BLaER1 treated with 17β-estradiol and CSF1 and Interleukin-3, amounts not matched to agents 10 nM and 100 nM (cell line): ENCODE data around the gene NAALADL2.

Experiments used
- H3K27ac ChIP-seq, 11 experiments: shearing (Covaris generic); formaldehyde crosslinking; 2 replicates each; pipeline ENCODE4 v1.8.1; 2022
- H3K27me3 ChIP-seq, 11 experiments: shearing (Covaris generic); formaldehyde crosslinking; 2 replicates each; pipeline ENCODE4 v1.8.1; 2022
- H3K36me3 ChIP-seq, 11 experiments: shearing (Covaris generic); formaldehyde crosslinking; 2 replicates each; pipeline ENCODE4 v1.8.1; 2022
- H3K4me1 ChIP-seq, 10 experiments: shearing (Covaris generic); formaldehyde crosslinking; 2 replicates each; pipeline ENCODE4 v1.8.1; 2022
- H3K4me2 ChIP-seq, 11 experiments: shearing (Covaris generic); formaldehyde crosslinking; 2 replicates each; pipeline ENCODE4 v1.8.1; 2022
- H3K4me3 ChIP-seq, 10 experiments: shearing (Covaris generic); formaldehyde crosslinking; 2 replicates each; pipeline ENCODE4 v1.8.1; 2022
- H3K9ac ChIP-seq, 11 experiments: shearing (Covaris generic); formaldehyde crosslinking; 2 replicates each; pipeline ENCODE4 v1.8.1; 2022
- H3K9me3 ChIP-seq, 11 experiments: shearing (Covaris generic); formaldehyde crosslinking; replicated peaks in 1 of 11; 2 replicates each; pipeline ENCODE4 v1.8.1; 2022
- H4K20me1 ChIP-seq, 11 experiments: shearing (Covaris generic); formaldehyde crosslinking; 2 replicates each; pipeline ENCODE4 v1.8.1; 2022
- Cebpa-rat ChIP-seq, 11 experiments: shearing (Covaris generic); IDR thresholded peaks; 2 replicates each; pipeline ENCODE4 v1.8.1; 2022

NAALADL2 gene

DNA sequence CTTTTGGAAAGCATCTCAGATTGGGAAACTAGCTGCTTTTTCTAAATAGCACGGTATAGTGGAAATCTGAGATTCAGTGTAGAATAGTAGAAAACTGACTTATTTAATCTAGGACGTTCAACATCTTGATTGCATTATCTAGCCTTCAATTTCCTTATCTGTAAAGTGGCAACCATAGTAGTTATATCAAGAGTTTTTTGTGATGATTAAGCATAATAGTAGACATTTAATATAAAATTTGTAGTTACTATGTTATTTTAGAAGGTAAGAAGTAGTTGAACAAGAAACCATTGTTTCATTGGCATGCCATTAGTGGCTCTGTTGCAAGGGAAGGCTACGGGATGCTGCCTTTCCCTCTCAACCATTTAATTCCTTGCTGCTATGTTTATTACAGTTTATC lies 367.3 kb downstream of the NAALADL2 start:
- Histone ChIP-seq H3K9me3 (0 out of 22 replicates have a peak, but pooled peaks cover 0 to 6% (median 0%) of the 10 kb centered on the region in 11 experiments), H3K27me3 (no peaks in the 10 kb centered on the region), H3K36me3 (no peaks in the 10 kb centered on the region), H3K4me2 (no peak overlapping the region), H3K9ac (no peak overlapping the region), H3K27ac (no peak overlapping the region), H3K4me1 (no peaks in the 10 kb centered on the region), H3K4me3 (no peak overlapping the region), H4K20me1 (no peaks in the 10 kb centered on the region; a peak in 1 of 22 replicates)
- TF ChIP-seq Cebpa-rat (IDR thresholded peaks at IDR 0.05): no peak

DNA sequence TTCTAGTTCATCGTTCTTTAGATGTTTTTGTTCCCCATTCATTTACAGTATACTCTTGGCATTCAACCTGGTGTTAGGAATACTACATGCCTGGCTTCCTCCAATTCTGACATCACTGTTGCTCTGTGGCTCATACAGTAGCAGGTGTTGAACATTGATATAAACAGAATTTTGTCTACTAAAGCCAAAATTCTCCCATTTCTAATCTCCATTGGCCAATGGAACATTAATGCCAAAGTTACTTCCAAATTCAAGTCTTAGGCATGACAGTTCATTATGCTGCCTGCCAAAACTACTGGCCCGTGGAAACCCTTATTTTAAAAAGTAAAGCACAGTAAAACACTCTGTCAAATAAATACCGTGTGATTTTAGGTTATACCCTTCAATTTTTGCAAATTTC lies 368.0 kb downstream of the NAALADL2 start:
- Histone ChIP-seq H3K27ac (no peak overlapping the region), H3K4me2 (no peak overlapping the region), H3K36me3 (no peaks in the 10 kb centered on the region), H3K4me3 (no peak overlapping the region), H3K4me1 (no peaks in the 10 kb centered on the region), H3K27me3 (no peaks in the 10 kb centered on the region), H3K9me3 (0 out of 22 replicates have a peak, but pooled peaks cover 0 to 6% (median 0%) of the 10 kb centered on the region in 11 experiments), H3K9ac (no peak overlapping the region), H4K20me1 (no peaks in the 10 kb centered on the region; a peak in 1 of 22 replicates)
- no peak for TF ChIP-seq Cebpa-rat (IDR thresholded peaks at IDR 0.05)

DNA sequence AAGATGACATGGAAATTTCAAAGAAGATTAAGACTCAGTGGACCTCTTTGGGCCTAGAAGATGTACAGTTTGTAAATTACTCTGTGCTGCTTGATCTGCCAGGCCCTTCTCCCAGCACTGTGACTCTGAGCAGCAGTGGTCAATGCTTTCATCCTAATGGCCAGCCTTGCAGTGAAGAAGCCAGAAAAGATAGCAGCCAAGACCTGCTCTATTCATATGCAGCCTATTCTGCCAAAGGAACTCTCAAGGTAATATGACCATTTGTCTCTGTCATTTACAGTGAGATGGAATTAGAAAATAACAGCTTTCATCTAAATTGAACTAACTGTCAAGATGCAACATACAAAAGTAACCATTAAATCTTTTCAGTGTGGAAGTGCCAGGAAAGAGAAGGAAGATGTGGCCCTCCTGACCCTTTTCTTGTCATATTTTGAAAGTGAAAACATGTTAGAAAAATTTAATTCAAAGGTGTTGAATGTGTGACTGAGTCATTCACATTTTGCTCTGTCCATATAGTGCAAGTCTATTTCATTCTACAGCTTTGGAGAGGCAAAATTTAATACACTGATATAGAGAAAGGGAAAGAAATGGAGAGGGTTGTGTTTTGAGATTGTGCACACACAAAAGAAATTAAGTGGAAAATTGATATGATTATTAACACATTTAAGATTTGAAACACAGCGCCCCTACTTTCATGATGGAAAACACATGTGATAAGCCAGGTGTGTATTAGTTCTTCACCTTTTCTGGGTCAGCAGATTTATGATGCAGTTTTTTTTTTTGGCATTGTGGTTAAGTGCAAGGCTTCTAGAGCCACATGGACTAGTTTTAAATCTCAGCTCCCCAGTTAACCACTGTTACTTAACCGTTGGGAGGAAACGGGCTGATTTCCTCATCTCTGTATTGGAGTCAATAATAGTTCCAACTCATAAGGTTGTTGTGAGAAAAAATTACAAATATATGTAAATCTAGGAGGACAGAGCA lies 375.1 kb downstream of the NAALADL2 start:
- H3K9ac ChIP-seq: no peak overlapping the region
- no peak overlapping the region for H3K4me2 ChIP-seq
- no peaks in the 10 kb centered on the region for H3K9me3 ChIP-seq
- no peaks in the 10 kb centered on the region for H3K4me1 ChIP-seq
- H4K20me1 ChIP-seq: no peaks in the 10 kb centered on the region; a peak in 1 of 22 replicates
- H3K27ac ChIP-seq: no peak overlapping the region
- H3K36me3 ChIP-seq: 0 out of 22 replicates have a peak, but pooled peaks cover 0 to 5% (median 0%) of the 10 kb centered on the region in 11 experiments
- no peak overlapping the region for H3K4me3 ChIP-seq
- TF ChIP-seq Cebpa-rat (IDR thresholded peaks at IDR 0.05): no peak
- no peaks in the 10 kb centered on the region for H3K27me3 ChIP-seq

DNA sequence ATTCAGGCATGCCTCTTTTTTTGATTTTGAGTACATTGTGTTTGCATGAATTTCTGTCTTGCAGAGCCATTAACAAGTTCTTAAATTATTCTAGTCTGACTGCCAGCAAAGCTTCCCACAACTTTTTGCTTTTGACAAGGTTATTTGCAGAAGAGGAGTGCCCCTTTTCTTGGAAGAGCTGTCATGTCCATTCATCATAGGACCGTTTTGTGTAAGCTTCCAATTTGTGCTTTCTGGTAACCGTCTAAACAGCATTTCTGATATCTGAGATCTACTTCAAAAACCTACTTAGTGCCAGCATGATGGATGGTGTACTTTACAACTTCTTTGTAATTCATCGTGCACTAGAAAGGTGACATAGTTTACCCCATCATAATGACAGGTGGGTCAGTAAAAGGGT lies 379.7 kb downstream of the NAALADL2 start:
- no peak overlapping the region for H3K9ac ChIP-seq
- H3K36me3 ChIP-seq: 0 out of 22 replicates have a peak, but pooled peaks cover 0 to 5% (median 0%) of the 10 kb centered on the region in 11 experiments
- H3K27ac ChIP-seq: no peak overlapping the region
- no peak overlapping the region for H3K4me3 ChIP-seq
- no peaks in the 10 kb centered on the region for H3K4me1 ChIP-seq
- H3K9me3 ChIP-seq: no peaks in the 10 kb centered on the region
- H3K27me3 ChIP-seq: no peaks in the 10 kb centered on the region
- no peak overlapping the region for H3K4me2 ChIP-seq
- H4K20me1 ChIP-seq: no peaks in the 10 kb centered on the region
- no peak for TF ChIP-seq Cebpa-rat (IDR thresholded peaks at IDR 0.05)

DNA sequence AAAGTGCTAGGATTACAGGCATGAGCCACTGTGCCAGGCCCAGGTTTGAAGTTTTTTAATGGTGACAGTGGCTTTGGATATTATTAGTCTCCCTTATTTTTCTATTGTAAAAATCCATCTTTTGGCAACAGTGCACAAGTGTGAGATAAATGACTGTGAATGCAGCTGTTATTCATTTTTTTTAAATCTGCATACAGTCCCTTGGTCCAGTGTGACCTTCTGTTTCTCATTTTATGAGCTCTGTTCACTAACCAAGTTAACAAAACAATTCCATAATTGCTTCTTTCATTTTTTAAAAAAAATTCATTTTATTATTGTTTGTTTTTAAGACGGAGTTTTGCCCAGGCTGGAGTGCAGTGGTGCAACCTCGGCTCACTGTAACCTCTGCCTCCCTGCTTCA lies 381.8 kb downstream of the NAALADL2 start:
- Histone ChIP-seq H3K27me3 (no peaks in the 10 kb centered on the region), H3K27ac (no peak overlapping the region), H3K36me3 (0 out of 22 replicates have a peak, but pooled peaks cover 0 to 2% (median 0%) of the 10 kb centered on the region in 11 experiments), H3K9ac (no peak overlapping the region), H3K4me3 (no peak overlapping the region), H4K20me1 (no peaks in the 10 kb centered on the region), H3K4me1 (no peaks in the 10 kb centered on the region), H3K4me2 (no peak overlapping the region), H3K9me3 (no peaks in the 10 kb centered on the region)
- TF ChIP-seq Cebpa-rat (IDR thresholded peaks at IDR 0.05): no peak

DNA sequence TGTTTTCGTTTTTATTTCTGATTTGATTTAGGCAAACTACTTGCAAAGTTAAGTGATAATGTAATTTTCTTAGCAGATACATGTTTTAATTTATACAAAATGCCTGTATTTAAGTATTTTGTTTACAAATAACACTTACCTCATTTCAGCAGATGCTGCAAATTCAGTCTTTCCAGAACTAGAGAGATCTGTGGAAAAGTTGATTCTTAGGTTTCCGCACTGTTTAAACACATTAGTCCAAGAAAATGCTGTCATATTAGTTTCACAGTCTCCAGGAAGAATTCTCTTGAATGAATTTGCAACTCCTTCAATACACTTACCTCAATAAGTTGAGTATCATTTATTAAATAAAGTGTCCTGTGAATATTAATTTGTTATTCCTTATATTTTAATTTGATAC lies 383.1 kb downstream of the NAALADL2 start:
- no peaks in the 10 kb centered on the region for H4K20me1 ChIP-seq

DNA sequence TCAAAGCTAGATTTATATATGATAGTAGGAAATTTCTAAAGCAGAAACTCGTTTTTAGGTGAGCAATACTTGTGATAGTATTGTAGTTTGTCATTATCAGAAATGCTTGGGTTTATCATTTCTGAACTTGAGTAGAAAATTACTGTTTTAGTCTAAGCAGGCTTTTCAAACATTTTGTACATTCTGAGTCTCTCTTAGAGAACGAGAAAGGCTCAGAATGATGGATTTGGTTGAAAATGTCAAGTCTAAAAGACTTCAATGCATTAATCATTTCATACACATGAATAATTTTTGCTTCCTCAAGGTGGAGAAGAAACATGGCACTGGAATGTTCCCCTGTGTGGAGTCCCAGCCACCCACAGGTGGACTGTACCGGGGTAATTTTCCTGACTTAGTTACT lies 387.1 kb downstream of the NAALADL2 start:
- no peaks in the 10 kb centered on the region for H3K4me1 ChIP-seq
- TF ChIP-seq Cebpa-rat (IDR thresholded peaks at IDR 0.05): no peak
- H3K36me3 ChIP-seq: no peaks in the 10 kb centered on the region
- H3K27ac ChIP-seq: no peak overlapping the region
- no peaks in the 10 kb centered on the region for H3K27me3 ChIP-seq
- no peak overlapping the region for H3K9ac ChIP-seq
- H4K20me1 ChIP-seq: no peaks in the 10 kb centered on the region
- H3K4me2 ChIP-seq: no peak overlapping the region
- H3K9me3 ChIP-seq: no peaks in the 10 kb centered on the region
- H3K4me3 ChIP-seq: no peak overlapping the region

More for the DNA sequence above, 383.1 kb downstream of the NAALADL2 start:
- no peak overlapping the region for H3K27ac ChIP-seq
- H3K9ac ChIP-seq: no peak overlapping the region
- no peaks in the 10 kb centered on the region for H3K9me3 ChIP-seq
- no peak for TF ChIP-seq Cebpa-rat (IDR thresholded peaks at IDR 0.05)
- H3K4me3 ChIP-seq: no peak overlapping the region
- H3K4me1 ChIP-seq: no peaks in the 10 kb centered on the region
- no peak overlapping the region for H3K4me2 ChIP-seq
- no peaks in the 10 kb centered on the region for H3K27me3 ChIP-seq
- no peaks in the 10 kb centered on the region for H3K36me3 ChIP-seq

DNA sequence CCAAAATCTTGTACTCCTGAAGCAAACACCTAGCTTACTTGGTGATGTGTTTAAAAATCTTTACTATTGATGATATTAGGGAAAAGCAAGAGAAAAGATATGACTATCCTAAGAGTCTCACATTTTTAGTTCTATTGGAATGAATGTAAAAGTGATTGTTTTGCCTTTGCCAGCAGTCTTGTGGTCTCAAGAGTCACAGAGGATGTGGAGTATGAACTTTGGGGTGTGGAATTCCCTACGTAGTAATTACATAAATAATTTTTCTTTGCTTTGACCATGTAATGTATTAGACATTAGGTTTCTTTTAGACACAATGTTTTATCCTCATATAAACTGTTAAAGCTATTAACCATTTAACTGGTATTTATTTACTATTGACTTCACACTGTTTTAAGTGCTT lies 387.6 kb downstream of the NAALADL2 start:
- H3K4me1 ChIP-seq: no peaks in the 10 kb centered on the region
- H3K9ac ChIP-seq: no peak overlapping the region
- no peaks in the 10 kb centered on the region for H3K9me3 ChIP-seq
- H3K4me3 ChIP-seq: no peak overlapping the region
- H4K20me1 ChIP-seq: no peaks in the 10 kb centered on the region
- H3K27ac ChIP-seq: no peak overlapping the region
- H3K27me3 ChIP-seq: no peaks in the 10 kb centered on the region
- no peak for TF ChIP-seq Cebpa-rat (IDR thresholded peaks at IDR 0.05)
- H3K4me2 ChIP-seq: no peak overlapping the region
- H3K36me3 ChIP-seq: no peaks in the 10 kb centered on the region

DNA sequence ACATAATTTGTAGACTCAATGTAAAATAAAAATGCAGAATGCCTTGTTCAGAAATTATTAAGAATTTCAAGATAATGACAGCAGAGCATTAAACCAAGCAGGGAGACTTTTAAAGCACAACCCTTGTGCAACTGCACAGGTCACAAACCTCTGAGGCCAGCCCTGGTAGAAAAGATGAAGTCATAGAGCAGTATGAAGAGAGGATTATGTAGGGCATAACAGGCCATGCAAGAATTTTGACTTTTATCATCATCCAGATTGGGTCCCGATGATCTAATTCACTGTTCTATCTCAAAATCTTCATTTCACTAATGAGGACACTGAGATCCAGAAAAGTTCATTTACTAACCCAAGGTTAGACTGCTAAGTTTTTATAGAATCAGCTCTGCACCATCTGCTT lies 388.5 kb downstream of the NAALADL2 start:
- H3K4me2 ChIP-seq: no peak overlapping the region
- H3K4me3 ChIP-seq: no peak overlapping the region
- H3K27ac ChIP-seq: no peak overlapping the region
- no peak overlapping the region for H3K9ac ChIP-seq
- TF ChIP-seq Cebpa-rat (IDR thresholded peaks at IDR 0.05): no peak
- no peaks in the 10 kb centered on the region for H3K27me3 ChIP-seq
- no peaks in the 10 kb centered on the region for H3K36me3 ChIP-seq
- no peaks in the 10 kb centered on the region for H3K9me3 ChIP-seq
- H4K20me1 ChIP-seq: no peaks in the 10 kb centered on the region
- H3K4me1 ChIP-seq: peaks cover 0 to 4% (median 0%) of the 10 kb centered on the region in 10 experiments; a peak in 1 of 20 replicates

DNA sequence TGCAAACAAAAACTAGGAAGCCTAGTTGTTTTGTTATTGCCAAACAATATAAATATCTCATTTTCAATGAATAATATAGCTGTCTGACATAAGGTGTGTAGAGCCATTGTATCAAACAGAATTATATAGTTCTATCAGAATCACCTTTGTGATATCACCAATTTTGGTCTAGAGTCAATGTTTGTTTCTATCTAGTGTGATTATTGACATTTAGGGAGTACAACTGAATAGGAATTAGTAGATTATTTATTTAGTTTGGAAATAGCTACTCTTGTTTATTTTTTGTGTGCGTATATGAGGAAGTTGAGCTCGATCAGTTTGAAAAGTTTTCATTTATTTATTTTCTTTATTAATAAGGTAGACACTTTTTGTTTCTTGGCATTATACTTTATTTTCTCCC lies 389.7 kb downstream of the NAALADL2 start:
- no peaks in the 10 kb centered on the region for H3K27me3 ChIP-seq
- peaks cover 0 to 8% (median 0%) of the 10 kb centered on the region in 10 experiments; a peak in 1 of 20 replicates for H3K4me1 ChIP-seq
- H4K20me1 ChIP-seq: no peaks in the 10 kb centered on the region
- no peak for TF ChIP-seq Cebpa-rat (IDR thresholded peaks at IDR 0.05)
- H3K4me3 ChIP-seq: no peak overlapping the region
- no peaks in the 10 kb centered on the region for H3K9me3 ChIP-seq
- H3K9ac ChIP-seq: no peak overlapping the region
- no peak overlapping the region for H3K27ac ChIP-seq
- no peak overlapping the region for H3K4me2 ChIP-seq
- no peaks in the 10 kb centered on the region for H3K36me3 ChIP-seq
